HG02759 (cell line): Measurements from ENCODE around the gene KIF26B.

Source experiments
- ATAC-seq: cut with Tn5 transposase; IDR thresholded peaks from one replicate; pipeline ENCODE4 v1.9.1; 2021; ENCODE audit warnings: mild to moderate bottlenecking, moderate library complexity; ENCODE audit not compliant: unreplicated experiment

Gene KIF26B

GRCh38 chr1:245168906-245169305 is 14.1 kb downstream of the KIF26B start:
- no peak for ATAC-seq

GRCh38 chr1:245169376-245169775 is 14.6 kb downstream of the KIF26B start:
- no peak for ATAC-seq

GRCh38 chr1:245172026-245172425 is 17.2 kb downstream of the KIF26B start:
- no peak for ATAC-seq

- ATAC-seq: no peak
Measured at GRCh38 chr1:245172829-245173228, 18.0 kb downstream of the KIF26B start.

GRCh38 chr1:245173446-245174211 is 18.8 kb downstream of the KIF26B start:
- ATAC-seq: no peak

GRCh38 chr1:245177071-245177900 is 22.5 kb downstream of the KIF26B start:
- no peak for ATAC-seq

- no peak for ATAC-seq
Measured at GRCh38 chr1:245179706-245180105, 24.9 kb downstream of the KIF26B start.

- no peak for ATAC-seq
Measured at GRCh38 chr1:245180496-245181157, 25.8 kb downstream of the KIF26B start.

GRCh38 chr1:245181158-245181517 is 26.4 kb downstream of the KIF26B start:
- no peak for ATAC-seq

- ATAC-seq: no peak
Measured at GRCh38 chr1:245182028-245182427, 27.2 kb downstream of the KIF26B start.

- ATAC-seq: no peak
Measured at GRCh38 chr1:245183429-245183828, 28.6 kb downstream of the KIF26B start.

GRCh38 chr1:245184779-245185178 is 30.0 kb downstream of the KIF26B start:
- no peak for ATAC-seq

GRCh38 chr1:245188403-245188802 is 33.6 kb downstream of the KIF26B start:
- ATAC-seq: no peak

GRCh38 chr1:245195398-245195797 is 40.6 kb downstream of the KIF26B start:
- ATAC-seq: no peak

- no peak for ATAC-seq
Measured at GRCh38 chr1:245197121-245197520, 42.3 kb downstream of the KIF26B start.

- no peak for ATAC-seq
Measured at GRCh38 chr1:245197911-245198379, 43.2 kb downstream of the KIF26B start.

- ATAC-seq: no peak
Measured at GRCh38 chr1:245198748-245199516, 44.1 kb downstream of the KIF26B start.

- no peak for ATAC-seq
Measured at GRCh38 chr1:245200146-245200545, 45.4 kb downstream of the KIF26B start.

- no peak for ATAC-seq
Measured at GRCh38 chr1:245201201-245201600, 46.4 kb downstream of the KIF26B start.

- no peak for ATAC-seq
Measured at GRCh38 chr1:245201827-245202226, 47.0 kb downstream of the KIF26B start.

- ATAC-seq: no peak
Measured at GRCh38 chr1:245205396-245205795, 50.6 kb downstream of the KIF26B start.
